Fibroblast of mammary gland (primary cell): ENCODE results near the gene STK38L.
"Not testable (repeated sequence)": the region's sequence is repeated elsewhere in the genome, so short reads cannot be mapped to it uniquely, and the experiment has no call there.

Experiments used
- DNase-seq: peaks from one replicate; pipeline ENCODE4 v3.0.0-alpha.2; 2010; ENCODE audit warnings: low read depth
- H3K4me3 ChIP-seq: 2 replicates; pipeline ENCODE4 v1.5.1; 2011; ENCODE audit warnings: low read depth, mild to moderate bottlenecking, low read length, moderate library complexity; ENCODE audit not compliant: control insufficient read depth
- TF ChIP-seq, protein P1 (sequence below): conservative IDR thresholded peaks from 2 replicates; pipeline ENCODE4 v1.5.1; 2011; ENCODE audit warnings: low read depth, low read length, inconsistent platforms; ENCODE audit not compliant: control insufficient read depth, insufficient read depth

STK38L gene

DNA sequence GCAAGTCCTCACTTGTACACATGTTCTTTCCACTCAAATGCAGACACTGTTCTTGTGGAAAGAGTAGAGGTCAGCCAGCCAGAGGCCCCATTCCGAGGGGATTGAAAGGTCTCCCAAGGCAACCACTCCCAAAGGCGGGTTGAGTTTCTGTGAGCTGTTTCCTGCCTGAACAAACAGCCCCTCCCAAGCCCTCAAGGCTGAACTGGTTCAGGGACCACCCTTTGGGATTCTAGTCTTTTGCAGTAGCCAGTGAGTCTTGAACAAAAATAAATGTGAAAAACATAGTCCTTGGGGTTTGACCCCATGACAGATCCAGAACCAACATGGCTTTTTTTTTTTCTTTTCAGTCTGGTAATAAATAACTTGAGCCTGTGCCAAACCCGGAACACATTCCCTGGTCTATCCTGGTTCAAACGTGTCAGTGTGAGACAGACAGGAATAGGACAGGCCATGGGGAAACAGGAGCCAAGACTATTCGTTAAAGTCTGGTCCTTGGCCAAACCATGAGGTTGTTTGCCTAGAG is 17.6 kb upstream of the STK38L start:
- H3K4me3 ChIP-seq, result no peak overlapping the region
- DNase-seq, result peak; percentile 19
- TF ChIP-seq, protein P1, sequence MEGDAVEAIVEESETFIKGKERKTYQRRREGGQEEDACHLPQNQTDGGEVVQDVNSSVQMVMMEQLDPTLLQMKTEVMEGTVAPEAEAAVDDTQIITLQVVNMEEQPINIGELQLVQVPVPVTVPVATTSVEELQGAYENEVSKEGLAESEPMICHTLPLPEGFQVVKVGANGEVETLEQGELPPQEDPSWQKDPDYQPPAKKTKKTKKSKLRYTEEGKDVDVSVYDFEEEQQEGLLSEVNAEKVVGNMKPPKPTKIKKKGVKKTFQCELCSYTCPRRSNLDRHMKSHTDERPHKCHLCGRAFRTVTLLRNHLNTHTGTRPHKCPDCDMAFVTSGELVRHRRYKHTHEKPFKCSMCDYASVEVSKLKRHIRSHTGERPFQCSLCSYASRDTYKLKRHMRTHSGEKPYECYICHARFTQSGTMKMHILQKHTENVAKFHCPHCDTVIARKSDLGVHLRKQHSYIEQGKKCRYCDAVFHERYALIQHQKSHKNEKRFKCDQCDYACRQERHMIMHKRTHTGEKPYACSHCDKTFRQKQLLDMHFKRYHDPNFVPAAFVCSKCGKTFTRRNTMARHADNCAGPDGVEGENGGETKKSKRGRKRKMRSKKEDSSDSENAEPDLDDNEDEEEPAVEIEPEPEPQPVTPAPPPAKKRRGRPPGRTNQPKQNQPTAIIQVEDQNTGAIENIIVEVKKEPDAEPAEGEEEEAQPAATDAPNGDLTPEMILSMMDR, result no peak

DNA sequence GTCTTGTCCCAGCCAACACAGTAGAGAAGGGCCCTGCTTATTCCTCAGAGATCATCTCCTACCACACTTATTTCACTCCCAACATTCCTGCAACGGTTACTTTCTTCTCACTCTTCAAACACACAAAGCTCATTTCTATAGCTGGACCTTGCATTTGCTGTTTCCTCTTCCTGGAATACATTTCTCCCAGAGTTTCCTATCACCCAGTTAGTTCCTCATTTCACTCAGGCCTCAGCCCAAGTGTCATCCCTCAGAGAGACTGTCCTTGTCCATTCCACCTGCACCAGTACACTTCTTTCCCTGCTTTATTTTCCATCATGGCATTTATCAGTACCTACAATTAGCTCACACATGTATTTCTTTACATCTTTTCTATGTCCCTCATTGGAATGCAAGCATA is 14.7 kb upstream of the STK38L start:
- no peak overlapping the region for H3K4me3 ChIP-seq
- no peak for DNase-seq
- TF ChIP-seq, protein P1, result no peak

- H3K4me3 ChIP-seq, DNase-seq: not testable (repeated sequence)
Observed at GRCh38 chr12:27231374-27231773, 12.7 kb upstream of the STK38L start.

DNA sequence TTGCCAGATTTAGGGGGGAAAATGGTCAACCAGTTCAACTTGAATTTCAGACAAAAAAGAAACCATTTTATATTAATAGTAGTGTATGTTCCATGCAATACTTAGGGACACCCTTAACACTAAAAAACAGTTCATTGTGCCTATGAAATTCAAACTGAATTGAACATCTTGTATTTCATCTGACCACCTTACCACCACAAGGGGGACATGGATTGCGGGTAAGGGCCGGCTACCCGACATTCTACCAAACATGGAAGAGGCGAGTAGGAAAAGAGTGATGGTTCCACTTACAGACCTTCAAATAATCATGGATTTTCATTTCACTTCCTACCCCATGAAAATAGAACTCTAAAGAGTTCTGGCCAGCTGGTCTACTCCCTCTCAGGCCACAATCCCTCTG is 10.3 kb upstream of the STK38L start:
- DNase-seq, result no peak
- no peak overlapping the region for H3K4me3 ChIP-seq
- TF ChIP-seq, protein P1, result peak; percentile 16

- TF ChIP-seq, protein P1, result no peak
- peak; percentile 51 for DNase-seq
- H3K4me3 ChIP-seq, result no peak overlapping the region
Observed at GRCh38 chr12:27236498-27236897, 7.6 kb upstream of the STK38L start.

- peak; percentile 25 for DNase-seq
- no peak overlapping the region for H3K4me3 ChIP-seq
- TF ChIP-seq, protein P1, result no peak
Observed at GRCh38 chr12:27237790-27238771, 6.0 kb upstream of the STK38L start.

DNA sequence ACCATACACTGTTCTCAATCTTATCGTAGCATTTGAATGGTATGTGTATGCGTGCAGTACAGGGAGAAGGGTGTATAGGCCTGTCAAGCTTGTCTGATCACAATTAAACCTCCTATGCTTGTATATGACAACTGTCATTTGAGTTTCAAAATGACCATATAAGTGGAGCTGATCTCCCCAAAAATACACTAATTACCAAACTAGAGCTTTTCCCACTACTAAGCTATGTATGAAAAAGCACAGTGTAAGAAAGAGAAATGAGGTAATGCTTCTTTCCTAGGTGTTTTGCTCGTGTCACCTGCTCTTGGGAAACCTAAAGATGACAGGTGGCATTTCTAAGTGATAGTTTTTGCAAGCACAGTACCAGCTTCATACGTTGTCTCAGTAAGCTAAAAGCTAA is 1.1 kb upstream of the STK38L start:
- no peak for DNase-seq
- TF ChIP-seq, protein P1, result no peak
- H3K4me3 ChIP-seq, result no peak overlapping the region
